SK-N-SH (cell line): ENCODE measurements around the gene MRC1. TPM values are rescaled to one million over a fixed set of nuclear protein-coding genes. Genes with fewer than 3 reads are reported as not detected.

Source experiments
- CTCF ChIA-PET: fragments of 300-600, 350-600 bp; formaldehyde crosslinking; extraction: SDS; loops from one replicate; lab custom pipeline; 2021; lab: Yijun Ruan, JAX
- POLR2A ChIA-PET: fragments of 350-600 bp; sonication (Branson Sonifier 250); formaldehyde crosslinking; extraction: SDS; loops from one replicate; lab custom pipeline; 2020; ENCODE audit warnings: antibody characterized with exemption, inconsistent platforms; lab: Yijun Ruan, JAX
- DNase-seq: peaks from one replicate; pipeline ENCODE4 v3.0.0; 2012
- H2AFZ ChIP-seq: fragments of 200-600 bp; sonication (generic); 2 replicates; pipeline ENCODE4 v1.8.1; 2016; ENCODE audit warnings: antibody characterized with exemption, mild to moderate bottlenecking, low read depth
- H3F3A ChIP-seq: fragments of 200-600 bp; sonication (generic); replicated peaks from 2 replicates; pipeline ENCODE3; 2016; ENCODE audit warnings: antibody characterized with exemption, mild to moderate bottlenecking; ENCODE audit not compliant: insufficient read depth
- H3K27ac ChIP-seq, 2 experiments: fragments of 200-500 bp in 1 of 2; fragments of 200-600 bp in 1 of 2; sonication (Bioruptor generic) in 1 of 2; sonication (generic), shearing (Covaris generic) in 1 of 2; 2 replicates each; pipeline versions ENCODE4 v1.5.1 to v1.6.1; 2014 to 2016; ENCODE audit warnings: low read depth in 2 of 2, inconsistent platforms in 1 of 2, low read length in 1 of 2, mild to moderate bottlenecking in 1 of 2, mixed read lengths in 1 of 2
- H3K27me3 ChIP-seq: fragments of 200-600 bp; sonication (generic), shearing (Covaris generic); 2 replicates; pipeline ENCODE4 v1.6.1; 2016; ENCODE audit warnings: mixed run types; ENCODE audit not compliant: insufficient read depth
- H3K36me3 ChIP-seq, 2 experiments: fragments of 200-500 bp in 1 of 2; fragments of 200-600 bp in 1 of 2; sonication (Bioruptor generic) in 1 of 2; sonication (generic) in 1 of 2; replicated peaks in 1 of 2; 2 replicates each; pipeline versions ENCODE3 to v1.5.1; 2014 to 2016; ENCODE audit warnings: low read length in 1 of 2, mild to moderate bottlenecking in 1 of 2; ENCODE audit not compliant: insufficient read depth in 2 of 2, control insufficient read depth in 1 of 2
- H3K4me1 ChIP-seq, 2 experiments: fragments of 200-500 bp in 1 of 2; fragments of 200-600 bp in 1 of 2; sonication (Bioruptor generic) in 1 of 2; sonication (generic), shearing (Covaris generic) in 1 of 2; 2 replicates each; pipeline versions ENCODE4 v1.5.1 to v1.6.1; 2014 to 2016; ENCODE audit warnings: low read depth in 1 of 2, low read length in 1 of 2, mixed run types in 1 of 2; ENCODE audit not compliant: insufficient read depth in 2 of 2, control insufficient read depth in 1 of 2
- H3K4me2 ChIP-seq: fragments of 200-600 bp; sonication (generic), shearing (Covaris generic); 2 replicates; pipeline ENCODE4 v1.6.1; 2017; ENCODE audit warnings: mixed run types
- H3K4me3 ChIP-seq, 2 experiments: fragments of 200-500 bp in 1 of 2; fragments of 200-600 bp in 1 of 2; sonication (Bioruptor generic) in 1 of 2; sonication (generic), shearing (Covaris generic) in 1 of 2; 2 replicates each; pipeline versions ENCODE4 v1.5.1 to v1.8.1; 2014 to 2016; ENCODE audit warnings: low read depth in 2 of 2, inconsistent platforms in 1 of 2, low read length in 1 of 2, mild to moderate bottlenecking in 1 of 2, mixed read lengths in 1 of 2, moderate library complexity in 1 of 2
- H3K79me2 ChIP-seq: fragments of 200-600 bp; sonication (generic); 2 replicates; pipeline ENCODE4 v1.8.1; 2017; ENCODE audit warnings: mild to moderate bottlenecking; ENCODE audit not compliant: insufficient read depth
- H3K9ac ChIP-seq: fragments of 200-600 bp; sonication (generic); 2 replicates; pipeline ENCODE4 v1.6.1; 2017; ENCODE audit warnings: mixed run types
- H3K9me2 ChIP-seq: fragments of 200-600 bp; sonication (generic); 2 replicates; pipeline ENCODE4 v1.6.1; 2017; ENCODE audit warnings: mixed run types
- H3K9me3 ChIP-seq: fragments of 200-600 bp; sonication (generic); 2 replicates; pipeline ENCODE4 v1.6.1; 2017; ENCODE audit warnings: mixed run types, mild to moderate bottlenecking, moderate library complexity
- H4K20me1 ChIP-seq: fragments of 200-600 bp; sonication (generic); 2 replicates; pipeline ENCODE4 v1.6.1; 2017; ENCODE audit warnings: mild to moderate bottlenecking, mixed run types; ENCODE audit not compliant: insufficient read depth
- CTCF ChIP-seq: fragments of 200-600 bp; sonication (generic); IDR thresholded peaks from 2 replicates; pipeline ENCODE4 v1.6.1; 2017; ENCODE audit warnings: antibody characterized with exemption, mild to moderate bottlenecking, moderate library complexity
- EZH2phosphoT487 ChIP-seq: fragments of 200-600 bp; sonication (generic); IDR thresholded peaks from 2 replicates; pipeline ENCODE4 v1.6.1; 2017; ENCODE audit warnings: low read depth, mixed run types, mild to moderate bottlenecking, antibody characterized with exemption, moderate library complexity, borderline replicate concordance
- FOSL2 ChIP-seq: IDR thresholded peaks from 2 replicates; pipeline ENCODE4 v1.4.0; 2012; ENCODE audit warnings: low read depth, mild to moderate bottlenecking, moderate library complexity, borderline replicate concordance
- IRF3 ChIP-seq: fragments of 150-350 bp; IDR thresholded peaks from 2 replicates; pipeline ENCODE4 v1.6.1; 2016; ENCODE audit warnings: mild to moderate bottlenecking, low read depth, low read length
- JUND ChIP-seq: IDR thresholded peaks from 2 replicates; pipeline ENCODE4 v1.4.0; 2012
- MAX ChIP-seq: IDR thresholded peaks from 2 replicates; pipeline ENCODE4 v1.4.0; 2012; ENCODE audit warnings: low read depth
- NFIC ChIP-seq: IDR thresholded peaks from 2 replicates; pipeline ENCODE4 v1.4.0; 2012; ENCODE audit warnings: borderline replicate concordance
- NRF1 ChIP-seq: IDR thresholded peaks from 2 replicates; pipeline ENCODE4 v1.6.1; 2012; ENCODE audit warnings: low read depth, mild to moderate bottlenecking, low read length
- REST ChIP-seq: IDR thresholded peaks from 2 replicates; pipeline ENCODE4 v1.6.1; 2012; ENCODE audit warnings: mild to moderate bottlenecking, low read depth, low read length, moderate library complexity
- SMC3 ChIP-seq: IDR thresholded peaks from 2 replicates; pipeline ENCODE4 v1.6.1; 2012; ENCODE audit warnings: low read depth, low read length, improper control_type of control experiment
- TAF1 ChIP-seq: IDR thresholded peaks from 2 replicates; pipeline ENCODE4 v1.6.1; 2012; ENCODE audit warnings: low read depth, mild to moderate bottlenecking, low read length, moderate library complexity, borderline replicate concordance
- TCF12 ChIP-seq: IDR thresholded peaks from 2 replicates; pipeline ENCODE4 v1.4.0; 2012
- TEAD4 ChIP-seq: IDR thresholded peaks from 2 replicates; pipeline ENCODE4 v1.4.0; 2012; ENCODE audit warnings: mild to moderate bottlenecking, borderline replicate concordance; ENCODE audit not compliant: insufficient read depth
- USF1 ChIP-seq: IDR thresholded peaks from 2 replicates; pipeline ENCODE4 v1.4.0; 2012; ENCODE audit warnings: low read depth, borderline replicate concordance
- WGBS: methylation state at CpG from one replicate; pipeline ENCODE4 v1.1.6; 2017; ENCODE audit warnings: low lambda C conversion rate; 5-methylcytosine and 5-hydroxymethylcytosine counted together
- polyA plus RNA-seq, 3 experiments: library from polyadenylated mRNA; depleted of rRNA; stranded (reverse); fragments of >200 nt; gene quantifications; 2 replicates each; pipeline ENCODE4 v1.2.3, GENCODE V29; 2012

The MRC1 gene
- not detected in 2 replicates for polyA plus RNA-seq (2012; rRNA removed)
- polyA plus RNA-seq (2012; cell fraction: cytosol; rRNA removed) = not detected in 2 replicates
- polyA plus RNA-seq (2012; cell fraction: nucleus; rRNA removed) = not detected in 2 replicates

- no peak within 1 kb of the TSS for H2AFZ ChIP-seq
- POLR2A ChIA-PET = interaction anchor here (1.2 kb wide), 1 partner anchor 165 kb away, joined by 3 read pairs; the partner anchor contains the start of gene STAM
These were observed at the start of gene MRC1 for GRCh38 chr10:17808971-17809841. MRC1 (plus strand) TSS chr10:17809348; CDS start chr10:17809466, 118 bp downstream.

More at GRCh38 chr10:17808971-17809841, at the start of gene MRC1:
- TF ChIP-seq USF1 (no peak), REST (no peak), SMC3 (no peak), MAX (no peak), IRF3 (no peak), NRF1 (no peak), TCF12 (no peak), FOSL2 (no peak), EZH2phosphoT487 (no peak), NFIC (no peak), JUND (no peak), CTCF (no peak), TEAD4 (no peak), TAF1 (no peak)
- Histone ChIP-seq H3K79me2 (no peaks in the 10 kb centered on the region), H3K9ac (no peak within 1 kb of the TSS), H3K4me3 (no peak within 1 kb of the TSS), H3K9me2 (no peaks in the 10 kb centered on the region), H3K4me1 (no peaks in the 10 kb centered on the region), H3K27ac (no peak within 1 kb of the TSS), H3F3A (peaks cover 3% of the 10 kb centered on the region), H3K27me3 (no peaks in the 10 kb centered on the region), H3K9me3 (no peaks in the 10 kb centered on the region), H3K4me2 (no peak within 1 kb of the TSS), H4K20me1 (no peaks in the 10 kb centered on the region), H3K36me3 (no peaks in the 10 kb centered on the region)
- CTCF ChIA-PET = no interaction called here
- no peak for DNase-seq
- WGBS = 91% methylated on average over 18 of the region's 23 CpGs
